CD4-positive, alpha-beta T cell treated with Interleukin-2 at 100 ng/mL for 4 hours (primary cell): ENCODE results near the gene PTPRN.

Source experiments
- DNase-seq: peaks from one replicate; pipeline ENCODE4 v3.0.0-alpha.2; 2020; ENCODE audit warnings: low spot score

PTPRN gene

DNA sequence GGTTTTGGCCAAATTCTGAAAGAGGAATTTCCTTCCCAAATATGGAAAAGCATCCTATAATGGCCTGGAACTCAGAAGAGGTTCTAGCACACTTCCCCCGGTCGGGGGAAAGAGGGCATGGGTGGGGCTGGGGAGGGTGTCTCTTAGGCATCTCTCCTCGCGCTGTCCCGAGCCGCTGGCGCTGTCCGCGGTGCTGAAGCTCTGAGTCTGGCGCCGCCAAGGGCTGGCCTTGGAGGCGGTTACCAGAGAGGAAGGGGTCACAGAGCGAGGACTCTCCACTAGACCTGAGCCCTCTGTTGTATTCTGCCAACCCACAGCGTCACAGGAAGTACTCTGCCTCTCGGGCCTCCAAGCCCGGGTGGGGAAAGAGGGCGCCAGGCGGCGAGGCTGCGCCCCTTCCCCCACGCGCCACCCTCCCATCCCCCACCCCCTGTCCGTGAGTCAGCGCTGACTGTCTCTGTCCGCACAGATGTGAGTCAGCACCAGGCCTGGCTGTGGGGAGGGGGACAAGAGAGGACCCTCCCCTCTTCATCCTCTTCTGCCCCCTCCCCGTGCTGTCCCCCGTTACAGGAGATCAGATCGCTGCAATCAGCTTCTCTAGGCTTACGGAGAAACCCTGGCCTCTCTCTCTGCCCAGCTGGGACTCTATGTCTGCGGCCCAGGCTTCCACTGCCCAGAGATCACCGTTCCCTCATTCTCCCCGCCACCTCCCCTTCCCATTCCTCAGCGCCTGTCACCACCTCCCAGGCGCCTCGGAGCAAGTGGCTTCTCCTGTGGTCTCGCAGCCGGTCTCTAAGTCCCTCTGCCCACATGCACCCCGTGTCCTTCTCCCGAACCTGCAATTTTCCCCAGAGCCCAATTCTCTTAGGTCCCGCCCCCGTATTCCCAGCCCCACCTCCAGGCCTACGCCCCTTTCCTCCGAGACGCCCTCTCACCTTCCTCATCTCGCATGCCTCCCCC lies 779 bp downstream of the PTPRN start:
- peak; percentile 61 for DNase-seq

- no peak for DNase-seq
These were observed 3.2 kb downstream of the PTPRN start for GRCh38 chr2:219306047-219306446.

DNA sequence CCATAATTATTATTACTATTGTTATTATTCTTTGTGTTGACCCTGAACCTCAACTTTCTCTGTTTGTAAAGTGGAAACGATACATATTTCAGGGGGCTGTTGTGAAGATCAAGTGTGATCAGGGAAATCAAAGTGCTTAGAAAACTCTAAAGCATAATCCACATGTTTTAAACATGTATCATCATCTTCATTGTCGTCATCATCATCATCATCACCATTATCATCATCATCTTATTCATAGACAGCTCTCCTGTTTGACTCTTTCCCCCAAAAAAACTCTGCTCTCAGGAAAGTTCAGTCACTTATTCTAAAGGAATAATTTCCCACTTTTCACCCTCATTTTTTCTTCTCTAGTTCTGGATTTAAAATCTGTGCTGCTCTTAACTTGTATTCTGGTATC lies 5.0 kb downstream of the PTPRN start:
- DNase-seq, result no peak

DNA sequence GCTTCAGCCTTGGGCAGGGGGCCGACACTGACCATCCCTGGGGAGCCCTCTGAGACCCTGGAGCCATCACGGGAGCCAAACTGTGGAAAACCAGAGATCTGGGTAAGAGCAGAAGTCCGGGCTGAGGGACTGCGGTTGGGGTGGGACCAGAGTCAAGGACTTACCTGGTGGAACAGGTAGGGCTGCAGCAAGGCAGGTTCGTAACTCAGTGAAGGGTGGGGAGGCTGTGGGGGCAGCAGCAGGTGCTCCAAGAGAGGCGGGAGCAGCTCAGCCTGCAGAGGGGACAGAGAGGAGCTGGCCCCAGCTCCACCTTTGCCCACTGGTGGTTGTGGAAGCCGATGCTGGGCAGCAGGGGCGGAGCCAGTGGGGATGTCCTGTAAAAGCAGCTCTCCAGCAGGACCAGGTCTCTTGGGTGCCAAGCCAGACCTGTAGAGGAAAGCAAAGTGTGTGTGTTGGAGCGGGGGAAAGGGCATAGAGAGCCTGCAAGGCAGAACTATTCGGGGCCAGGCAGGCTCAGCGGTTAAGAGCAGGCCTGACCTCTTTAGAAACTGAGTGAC lies 6.7 kb downstream of the PTPRN start:
- no peak for DNase-seq

GRCh38 chr2:219300022-219300421 lies 9.2 kb downstream of the PTPRN start:
- no peak for DNase-seq

GRCh38 chr2:219299372-219299760 lies 9.8 kb downstream of the PTPRN start:
- DNase-seq, result no peak

GRCh38 chr2:219298759-219299371 lies 10.3 kb downstream of the PTPRN start:
- DNase-seq, result peak; percentile 91

DNA sequence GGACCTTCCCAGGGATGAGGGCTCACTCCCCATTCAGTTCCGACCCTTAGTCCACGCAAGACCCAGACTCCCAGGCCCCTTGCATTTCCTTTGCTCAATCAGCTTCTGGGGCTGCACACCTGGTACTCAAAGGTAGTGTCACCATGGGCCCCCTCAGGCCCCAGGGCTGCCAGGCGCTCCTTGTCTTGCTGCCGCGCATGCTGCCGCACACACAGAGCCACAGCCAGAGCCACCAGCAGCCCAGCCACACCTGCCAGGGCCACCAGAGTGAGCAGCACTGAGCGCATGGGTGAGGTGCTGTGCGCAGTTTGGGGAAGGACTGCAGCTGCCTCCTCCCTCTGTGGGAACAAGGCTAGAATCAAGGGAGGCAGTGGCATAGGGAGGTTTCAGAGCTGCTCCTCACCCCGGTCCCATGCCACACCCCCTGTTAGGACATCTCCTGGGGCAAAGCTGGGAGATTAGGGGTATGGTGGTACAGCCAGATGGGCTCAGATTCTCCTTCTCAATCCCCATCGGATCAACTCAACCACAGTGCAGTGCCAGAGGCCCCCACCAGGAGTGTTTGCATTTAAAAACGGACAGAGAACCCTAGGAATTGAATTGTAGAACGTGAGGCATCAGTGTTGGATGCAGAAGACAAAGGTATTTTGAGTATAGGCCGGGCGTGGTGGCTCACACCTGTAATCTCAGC lies 11.3 kb downstream of the PTPRN start:
- no peak for DNase-seq

DNA sequence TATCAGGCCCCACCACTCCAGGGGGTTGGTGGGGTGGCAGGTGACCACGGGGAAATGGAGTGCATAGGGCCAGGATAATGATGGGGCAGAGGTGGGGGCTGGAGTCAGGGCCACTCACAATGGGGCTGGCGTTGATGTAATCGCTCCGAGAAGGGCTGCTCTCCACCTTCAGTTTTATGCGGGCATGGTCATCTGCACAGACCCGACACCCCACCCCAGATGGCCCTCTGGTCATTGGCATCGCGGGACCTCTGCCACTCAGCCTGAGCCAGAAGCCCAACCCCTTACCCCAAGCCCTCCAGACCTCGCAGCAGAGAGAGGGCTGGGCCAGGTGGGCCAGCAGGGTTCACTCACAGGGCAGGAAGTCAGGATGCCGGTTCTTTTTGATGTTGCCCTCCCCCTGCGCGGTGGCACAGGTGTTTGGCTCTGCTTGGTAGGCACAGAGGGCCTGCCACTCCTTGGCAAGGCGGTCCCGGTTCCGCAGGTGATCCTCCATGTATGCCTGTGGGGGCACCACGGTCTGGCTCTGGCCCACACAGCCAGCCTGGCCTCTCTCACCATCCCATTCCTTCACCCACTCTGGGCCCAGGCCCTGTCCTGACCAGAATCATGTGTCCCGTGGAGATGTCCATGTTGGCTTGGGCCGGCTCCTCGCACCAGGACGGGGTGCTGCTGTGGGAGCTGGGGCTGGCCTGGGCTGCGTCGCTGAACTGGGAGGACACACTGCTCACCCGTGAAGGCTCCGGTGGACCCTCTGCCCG lies 12.4 kb downstream of the PTPRN start:
- DNase-seq, result no peak

DNA sequence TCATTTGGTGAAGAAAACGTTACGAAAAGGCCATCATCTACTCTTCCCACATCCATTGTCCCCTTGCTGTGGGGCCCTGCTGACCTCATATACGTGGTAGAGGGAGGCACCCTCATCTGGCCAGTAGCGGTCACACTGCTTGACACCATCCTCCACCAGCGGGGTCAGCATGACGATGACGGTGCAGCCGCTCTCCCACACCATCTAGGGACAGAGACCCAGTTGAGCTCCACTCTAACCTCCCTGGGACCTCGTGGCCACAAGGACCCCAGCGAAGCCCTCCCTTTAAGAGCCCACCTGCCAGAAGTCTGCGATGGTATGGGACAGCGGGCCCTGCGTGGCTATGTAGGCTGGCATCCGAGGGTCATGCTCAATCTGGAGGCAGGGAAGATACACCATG lies 13.1 kb downstream of the PTPRN start:
- no peak for DNase-seq

DNA sequence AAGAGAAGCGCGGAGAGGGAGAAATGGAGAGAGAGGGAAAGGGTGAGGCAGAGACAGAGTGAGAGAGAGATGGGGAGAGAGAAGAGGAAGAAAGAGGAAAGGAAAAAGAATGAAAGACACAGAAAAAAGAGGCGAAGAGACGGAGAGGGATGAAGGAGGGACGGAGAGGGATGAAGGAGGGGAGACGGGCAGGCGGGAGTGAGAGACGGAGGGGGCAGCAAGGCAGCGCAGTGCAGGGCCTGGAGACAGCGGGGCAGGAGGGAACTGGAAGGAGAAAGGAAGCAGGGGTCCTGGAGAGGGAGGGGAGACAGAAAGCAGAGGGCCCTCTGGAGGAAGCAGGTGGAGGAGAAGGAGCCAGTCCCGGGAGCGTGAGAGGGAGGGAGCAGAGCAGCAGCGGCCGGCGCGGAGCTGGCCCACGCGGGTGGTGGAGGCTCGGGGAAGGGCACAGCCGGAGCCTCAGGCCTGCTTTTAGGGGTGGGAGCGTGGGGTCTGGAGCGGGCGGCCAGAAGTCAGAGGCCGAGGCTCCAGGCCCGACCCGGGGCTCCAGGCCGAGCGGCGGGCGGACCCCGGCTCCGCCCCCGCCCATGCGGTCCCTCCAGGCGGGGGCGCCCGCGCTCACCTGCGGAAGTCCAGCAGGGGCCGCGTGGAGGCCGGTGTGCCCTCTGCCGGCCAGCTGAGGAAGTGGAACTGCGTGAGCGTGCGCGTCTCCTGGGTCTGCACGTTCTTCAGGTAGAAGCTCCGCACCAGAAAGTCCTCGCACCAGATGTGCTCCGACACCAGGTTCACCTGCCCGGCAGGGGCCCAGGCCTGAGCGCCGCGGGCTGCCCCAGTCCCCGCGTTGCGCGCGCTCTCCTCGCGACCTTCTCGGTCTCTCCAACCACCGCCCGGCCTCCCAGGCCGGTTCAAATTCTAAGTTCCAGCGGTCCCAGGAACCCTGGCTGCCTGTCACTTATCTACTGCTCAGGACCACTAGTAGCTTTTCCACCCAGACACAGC lies 14.5 kb downstream of the PTPRN start:
- DNase-seq, result peak; percentile 92

DNA sequence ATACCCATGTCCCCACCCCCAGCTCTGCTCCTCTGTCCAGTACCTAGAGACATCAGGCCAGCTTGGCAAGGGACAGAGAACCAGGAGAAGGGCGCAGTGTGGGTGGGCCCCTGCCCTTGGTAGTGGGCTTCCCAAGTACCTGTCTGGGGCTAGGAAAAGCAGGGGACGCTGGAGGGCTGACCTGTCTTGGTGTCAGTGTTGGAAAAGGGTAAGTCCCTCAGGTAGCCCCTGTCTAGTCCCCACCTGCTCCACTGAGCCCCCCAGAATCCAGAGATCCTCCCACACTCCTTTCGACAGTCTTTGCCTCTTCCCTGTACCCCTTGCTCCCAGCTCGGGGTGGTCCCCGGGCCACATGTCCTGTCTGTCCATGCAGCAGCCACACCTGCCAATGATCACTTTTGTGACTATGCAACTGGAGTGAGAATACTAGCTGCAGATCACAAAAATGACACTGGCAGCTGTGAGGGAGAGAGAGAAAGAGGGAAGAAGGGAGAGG lies 15.4 kb downstream of the PTPRN start:
- DNase-seq, result no peak

DNA sequence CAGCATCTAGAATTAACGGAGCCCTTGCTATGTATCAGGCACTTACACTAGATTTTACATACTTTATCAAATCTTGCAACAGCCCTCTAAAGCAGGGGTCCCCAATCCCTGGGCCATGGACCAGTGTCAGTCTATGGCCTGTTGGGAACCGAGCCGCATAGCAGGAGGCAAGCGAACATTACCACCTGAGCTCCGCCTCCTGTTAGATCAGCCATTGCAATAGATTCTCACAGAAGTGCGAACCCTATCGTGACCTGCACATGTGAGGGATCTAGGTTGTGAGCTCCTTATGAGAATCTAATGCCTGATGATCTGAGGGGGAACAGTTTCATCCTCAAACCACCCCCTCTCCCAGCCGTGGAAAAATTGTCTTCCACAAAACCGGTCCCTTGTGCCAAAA lies 16.6 kb downstream of the PTPRN start:
- DNase-seq, result no peak

DNA sequence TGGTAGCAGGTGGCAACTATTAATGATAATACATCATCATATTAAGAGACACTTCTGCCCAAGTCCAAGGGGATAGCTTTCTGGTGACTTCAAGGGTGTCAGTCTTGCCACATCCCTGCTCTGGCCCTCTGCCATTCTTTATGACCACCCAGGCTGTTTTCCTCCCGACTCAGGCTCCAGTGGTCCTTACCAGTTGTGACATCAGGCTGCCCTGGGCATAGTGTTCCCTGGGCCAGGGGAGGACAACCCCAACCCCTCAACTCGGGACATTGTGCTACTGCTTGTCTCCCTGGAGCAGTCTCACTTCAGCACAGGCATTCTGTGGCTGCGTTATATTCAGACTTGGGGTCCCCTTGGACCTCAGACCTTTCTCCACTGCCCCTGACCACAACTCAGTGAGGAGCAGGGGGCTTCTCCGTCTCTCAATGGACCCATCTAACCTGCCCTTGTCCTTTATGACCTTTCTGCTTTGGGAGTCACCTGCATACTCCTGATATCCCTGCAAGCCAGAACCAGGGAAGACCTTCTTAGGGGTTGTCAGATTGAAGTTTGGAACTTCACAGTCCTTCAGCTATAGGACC lies 17.2 kb downstream of the PTPRN start:
- DNase-seq, result no peak

- DNase-seq, result no peak
These were observed 17.8 kb downstream of the PTPRN start for GRCh38 chr2:219291394-219291793.

GRCh38 chr2:219290381-219291171 lies 18.6 kb downstream of the PTPRN start:
- no peak for DNase-seq

GRCh38 chr2:219289537-219290361 lies 19.5 kb downstream of the PTPRN start:
- DNase-seq, result no peak

GRCh38 chr2:219289195-219289536 lies 20.0 kb downstream of the PTPRN start:
- no peak for DNase-seq
